Sigmoid colon (tissue), 7 donors: ENCODE results near the gene HAVCR1. TPM values are rescaled to one million over a fixed set of nuclear protein-coding genes. Genes with fewer than 3 reads are reported as not detected.

Experiments
- DNase-seq: peaks from one replicate; pipeline ENCODE4 v3.0.0-alpha.2; 2019
- H3K27ac ChIP-seq, 4 donors: fragments of 200-600 bp; sonication (generic); one replicate each; pipeline ENCODE4 v1.5.1; 2016 to 2019; ENCODE audit warnings: mild to moderate bottlenecking in 1 of 4
- H3K27me3 ChIP-seq, 3 donors: fragments of 200-600 bp; sonication (generic); one replicate each; pipeline ENCODE4 v1.5.1; 2019; ENCODE audit warnings: mild to moderate bottlenecking in 1 of 3
- H3K36me3 ChIP-seq, 4 donors: fragments of 200-600 bp; sonication (generic); one replicate each; pipeline ENCODE4 v1.5.1; 2016 to 2019
- H3K4me1 ChIP-seq, 4 donors: fragments of 200-600 bp; sonication (generic); one replicate each; pipeline ENCODE4 v1.5.1; 2017 to 2019
- H3K4me3 ChIP-seq, 4 donors: fragments of 200-600 bp; sonication (generic); one replicate each; pipeline ENCODE4 v1.5.1; 2017 to 2019; ENCODE audit warnings: mild to moderate bottlenecking in 2 of 4, moderate library complexity in 1 of 4
- H3K9me3 ChIP-seq, 4 donors: fragments of 200-600 bp in 3 of 4; sonication (generic) in 3 of 4; one replicate each; pipeline versions ENCODE4 v1.5.1 to v1.6.1; 2013 to 2019
- CTCF ChIP-seq, 4 experiments: fragments of 450-650 bp in 3 of 4; fragments of 200-600 bp in 1 of 4; IDR thresholded peaks; one replicate each; pipeline ENCODE4 v1.5.1; 2016 to 2019; ENCODE audit warnings: antibody characterized with exemption in 4 of 4, mild to moderate bottlenecking in 3 of 4, moderate library complexity in 2 of 4
- EP300 ChIP-seq, 4 donors: sonication (generic); formaldehyde crosslinking; IDR thresholded peaks; one replicate each; pipeline ENCODE4 v1.6.1; 2017; ENCODE audit warnings: antibody characterized with exemption in 4 of 4
- POLR2A ChIP-seq, 2 donors: fragments of 450-650 bp; IDR thresholded peaks; one replicate each; pipeline ENCODE4 v1.6.1; 2016; ENCODE audit warnings: antibody characterized with exemption in 2 of 2, mild to moderate bottlenecking in 2 of 2, moderate library complexity in 2 of 2
- POLR2AphosphoS5 ChIP-seq, 4 donors: sonication (generic); formaldehyde crosslinking; IDR thresholded peaks; one replicate each; pipeline ENCODE4 v1.6.1; 2017; ENCODE audit warnings: antibody characterized with exemption in 4 of 4
- intact Hi-C: fragments of 100-400 bp; cut with DNase I; formaldehyde crosslinking; loops from one replicate; pipeline ENCODE4 v1.15.1; 2023
- polyA plus RNA-seq, 3 donors: library from polyadenylated mRNA; stranded (reverse); fragments of 200-250 nt; gene quantifications; one replicate each; pipeline ENCODE4 v1.2.3, GENCODE V29; 2013
- total RNA-seq, 4 donors: library from RNA; depleted of rRNA; stranded (reverse); fragments of >200 nt; gene quantifications; one replicate each; pipeline ENCODE4 v1.1.0, GENCODE V29; 2016
- donor health status: healthy with polysubstance abuse.
- donor health status: Bipolar disorder and iron deficiency.
- donor health status: healthy.

The HAVCR1 gene
- total and polyA plus RNA-seq, 7 donors, result 1.5 TPM; not detected in 6

- H3K27ac ChIP-seq, result no peak overlapping the region
- intact Hi-C loops, result no loop called here
- no peaks in the 10 kb centered on the region for H3K4me1 ChIP-seq
- no peaks in the 10 kb centered on the region for H3K36me3 ChIP-seq
- H3K27me3 ChIP-seq, result no peaks in the 10 kb centered on the region
- no peak for DNase-seq
- no peak overlapping the region for H3K4me3 ChIP-seq
- TF ChIP-seq POLR2A (IDR thresholded peaks at IDR 0.05) (no peak), POLR2AphosphoS5 (IDR thresholded peaks at IDR 0.05) (no peak), EP300 (IDR thresholded peaks at IDR 0.05) (no peak), CTCF (IDR thresholded peaks at IDR 0.05) (no peak)
- H3K9me3 ChIP-seq, result no peaks in the 10 kb centered on the region
These were observed 77.4 kb downstream of the HAVCR1 start for GRCh38 chr5:156981481-156981880.

Other genes starting within 250 kb of the HAVCR1 start
- gene PPP1R2B, start 208.8 kb downstream of the HAVCR1 start, total RNA-seq, result not detected
- under 1 TPM in 1 of 3 donors, not detected in 2; 0.03 TPM for gene PPP1R2B, start 208.8 kb downstream of the HAVCR1 start, polyA plus RNA-seq
- gene TIMD4, start 95.9 kb downstream of the HAVCR1 start, total RNA-seq, result 1 to 10 TPM in 1 of 4 donors, under 1 TPM in 1, not detected in 2; 0.66 to 1.1 TPM
- 1 to 10 TPM in 1 of 3 donors, not detected in 2; 7.3 TPM for gene TIMD4, start 95.9 kb downstream of the HAVCR1 start, polyA plus RNA-seq
- 10 to 100 TPM in 1 of 4 donors, 1 to 10 TPM in 3; 3.9 to 21.7 (median 5.4) TPM for gene HAVCR2, start 49.9 kb upstream of the HAVCR1 start, total RNA-seq
- 1 to 10 TPM; 3.6 to 9.2 (median 6.4) TPM for gene HAVCR2, start 49.9 kb upstream of the HAVCR1 start, polyA plus RNA-seq
- gene MED7, start 83.7 kb upstream of the HAVCR1 start, total RNA-seq, result 10 to 100 TPM in 3 of 4 donors, 1 to 10 TPM in 1; 9.7 to 15.1 (median 10.6) TPM
- 10 to 100 TPM; 14.9 to 19.2 (median 17.4) TPM for gene MED7, start 83.7 kb upstream of the HAVCR1 start, polyA plus RNA-seq
- gene GARIN3, start 107.1 kb upstream of the HAVCR1 start, total RNA-seq, result not detected
- gene GARIN3, start 107.1 kb upstream of the HAVCR1 start, polyA plus RNA-seq, result not detected
- 1 to 10 TPM; 1.1 to 6.6 (median 1.7) TPM for gene ITK, start 121.7 kb upstream of the HAVCR1 start, total RNA-seq
- gene ITK, start 121.7 kb upstream of the HAVCR1 start, polyA plus RNA-seq, result 10 to 100 TPM in 1 of 3 donors, under 1 TPM in 2; 0.60 to 15.1 (median 0.92) TPM
- 10 to 100 TPM; 13.8 to 37.8 (median 29.3) TPM for gene CYFIP2, start 207.0 kb upstream of the HAVCR1 start, total RNA-seq
- gene CYFIP2, start 207.0 kb upstream of the HAVCR1 start, polyA plus RNA-seq, result 10 to 100 TPM in 1 of 3 donors, 1 to 10 TPM in 2; 4.8 to 38.1 (median 8.1) TPM